GM23248 (cell line): Measurements from ENCODE around the gene SLC35F4. TPM values are rescaled to one million over a fixed set of nuclear protein-coding genes. Genes with fewer than 3 reads are reported as not detected.

ENCODE experiments used
- DNase-seq: peaks from one replicate; pipeline ENCODE4 v3.0.0-alpha.2; 2015
- H2AFZ ChIP-seq: fragments of 200-600 bp; sonication (generic); 2 replicates; pipeline ENCODE4 v1.6.1; 2016; ENCODE audit warnings: antibody characterized with exemption
- H3F3A ChIP-seq: fragments of 200-600 bp; sonication (generic); 2 replicates; pipeline ENCODE4 v1.6.1; 2016; ENCODE audit warnings: mild to moderate bottlenecking, antibody characterized with exemption, mixed run types; ENCODE audit not compliant: insufficient read depth
- H3K27ac ChIP-seq: fragments of 200-600 bp; sonication (generic); 2 replicates; pipeline ENCODE4 v1.5.1; 2016; ENCODE audit warnings: mild to moderate bottlenecking
- H3K27me3 ChIP-seq: fragments of 200-600 bp; sonication (generic); replicated peaks from 2 replicates; pipeline ENCODE4 v1.6.1; 2016; ENCODE audit warnings: mild to moderate bottlenecking; ENCODE audit not compliant: insufficient read depth
- H3K36me3 ChIP-seq: fragments of 200-600 bp; sonication (generic); 2 replicates; pipeline ENCODE4 v1.6.1; 2016; ENCODE audit warnings: low read depth, mild to moderate bottlenecking
- H3K4me1 ChIP-seq: fragments of 200-600 bp; sonication (generic); 2 replicates; pipeline ENCODE4 v1.6.1; 2016; ENCODE audit warnings: mild to moderate bottlenecking; ENCODE audit not compliant: insufficient read depth
- H3K4me2 ChIP-seq: fragments of 200-600 bp; sonication (generic); one replicate; pipeline ENCODE4 v1.6.1; 2016; ENCODE audit warnings: mild to moderate bottlenecking; ENCODE audit not compliant: unreplicated experiment
- H3K4me3 ChIP-seq: fragments of 200-600 bp; sonication (generic); 2 replicates; pipeline ENCODE4 v1.5.1; 2016; ENCODE audit warnings: mild to moderate bottlenecking
- H3K79me2 ChIP-seq: fragments of 200-600 bp; sonication (generic); 2 replicates; pipeline ENCODE4 v1.6.1; 2016; ENCODE audit warnings: mild to moderate bottlenecking; ENCODE audit not compliant: insufficient read depth
- H3K9ac ChIP-seq: fragments of 200-600 bp; sonication (generic); 2 replicates; pipeline ENCODE4 v1.6.1; 2016; ENCODE audit warnings: mild to moderate bottlenecking
- H3K9me2 ChIP-seq: fragments of 200-600 bp; sonication (generic); 2 replicates; pipeline ENCODE4 v1.6.1; 2016; ENCODE audit warnings: mixed run types, mild to moderate bottlenecking, moderate library complexity; ENCODE audit not compliant: insufficient read depth
- H3K9me3 ChIP-seq: fragments of 200-600 bp; sonication (generic); one replicate; pipeline ENCODE4 v1.6.1; 2017; ENCODE audit warnings: low read depth
- H4K20me1 ChIP-seq: fragments of 200-600 bp; sonication (generic); 2 replicates; pipeline ENCODE4 v1.6.0; 2016; ENCODE audit not compliant: insufficient read depth
- EZH2 ChIP-seq: fragments of 200-600 bp; sonication (generic); IDR thresholded peaks from 2 replicates; pipeline ENCODE4 v1.6.1; 2018; ENCODE audit warnings: antibody characterized with exemption, mild to moderate bottlenecking; ENCODE audit not compliant: insufficient read depth, poor library complexity, severe bottlenecking
- EZH2phosphoT487 ChIP-seq: fragments of 200-600 bp; sonication (generic); IDR thresholded peaks from 2 replicates; pipeline ENCODE4 v1.6.1; 2018; ENCODE audit warnings: antibody characterized with exemption, moderate library complexity, mild to moderate bottlenecking, low read depth; ENCODE audit not compliant: insufficient read depth
- WGBS, 2 experiments: methylation state at CpG; one replicate each; pipeline ENCODE4 v1.1.6; 2015 to 2017; ENCODE audit warnings: low lambda C conversion rate in 2 of 2, low coverage in 1 of 2; ENCODE audit errors: missing lambda C conversion rate in 2 of 2; 5-methylcytosine and 5-hydroxymethylcytosine counted together
- in situ Hi-C: fragments of 300-500 bp; cut with MboI; formaldehyde crosslinking; loops from 2 replicates; pipeline ENCODE4 v1.15.0; 2020
- polyA plus RNA-seq: library from polyadenylated mRNA; unstranded; fragments of >200 nt; fragmentation: Nextera tagmentation; extraction: Ambion mirVana; gene quantifications from 2 replicates; pipeline ENCODE4 v1.2.1, GENCODE V29; 2016
- total RNA-seq: library from RNA; depleted of rRNA; stranded (reverse); fragments of >200 nt; shearing (Covaris generic); gene quantifications from 2 replicates; pipeline ENCODE4 v1.2.3, GENCODE V29; 2014

Gene SLC35F4
- total and polyA plus RNA-seq, 2 experiments from 2014 or later = not detected

DNA sequence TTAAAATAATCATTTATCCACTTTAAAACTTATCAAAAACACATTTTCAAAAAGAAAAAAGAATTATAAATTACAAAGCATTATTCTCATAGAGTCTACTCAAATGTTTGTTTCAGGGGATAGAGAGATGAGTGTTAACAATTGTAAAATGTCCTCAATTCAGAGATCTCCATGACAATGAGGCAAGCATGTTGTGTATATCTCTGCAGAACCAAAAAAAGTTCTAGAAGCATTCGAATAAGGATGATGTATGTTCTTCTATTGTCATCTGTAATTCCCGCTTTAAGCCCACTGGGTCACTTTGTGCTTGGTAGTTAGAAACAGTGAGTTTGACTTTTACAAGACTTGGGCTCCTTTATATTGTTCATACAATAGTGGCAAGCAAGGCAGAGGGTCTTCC lies 298.7 kb downstream of the SLC35F4 start:
- TF ChIP-seq EZH2phosphoT487 (no peak), EZH2 (no peak)
- no peaks in the 10 kb centered on the region for H3F3A ChIP-seq
- DNase-seq = no peak
- no peaks in the 10 kb centered on the region for H3K9me2 ChIP-seq
- H3K27ac ChIP-seq = no peak overlapping the region
- no peak overlapping the region for H2AFZ ChIP-seq
- H3K36me3 ChIP-seq = no peaks in the 10 kb centered on the region
- in situ Hi-C loops = no loop called here
- no peaks in the 10 kb centered on the region for H3K79me2 ChIP-seq
- no peaks in the 10 kb centered on the region for H3K27me3 ChIP-seq
- no peak overlapping the region for H3K9ac ChIP-seq
- no peaks in the 10 kb centered on the region for H4K20me1 ChIP-seq
- no peak overlapping the region for H3K4me3 ChIP-seq
- H3K4me2 ChIP-seq = no peak overlapping the region
- WGBS, 2 experiments = 41 to 47% methylated on average over 2 of the region's 2 CpGs
- H3K4me1 ChIP-seq = no peaks in the 10 kb centered on the region
- H3K9me3 ChIP-seq = no peaks in the 10 kb centered on the region

DNA sequence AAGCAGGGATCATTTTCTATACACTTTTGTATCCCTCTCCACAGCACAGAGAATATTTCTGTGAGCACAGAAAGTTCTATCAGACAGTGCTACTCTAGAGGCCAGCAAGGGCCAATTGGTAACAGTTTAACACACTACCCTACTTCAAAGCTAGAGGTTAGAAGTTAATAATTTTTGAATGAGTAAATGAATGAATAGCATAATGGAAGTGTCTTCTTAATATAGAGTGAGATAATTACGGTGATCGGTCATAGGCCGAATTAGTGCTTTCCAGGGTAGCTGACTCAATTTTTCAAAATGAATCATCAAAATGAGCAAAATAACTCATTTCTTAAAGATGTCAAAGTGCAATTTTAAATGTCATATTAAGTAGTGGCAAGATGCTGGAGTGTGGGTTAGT lies 305.2 kb downstream of the SLC35F4 start:
- no peaks in the 10 kb centered on the region for H3K9me3 ChIP-seq
- TF ChIP-seq EZH2 (no peak), EZH2phosphoT487 (no peak)

GRCh38 chr14:57559576-57559975 lies 306.3 kb downstream of the SLC35F4 start:
- WGBS, 2 experiments = 21% methylated on average over 5 of the region's 5 CpGs
- TF ChIP-seq EZH2phosphoT487 (no peak), EZH2 (no peak)
- DNase-seq = no peak

More for the DNA sequence above, 305.2 kb downstream of the SLC35F4 start:
- no peak for DNase-seq
- H4K20me1 ChIP-seq = no peaks in the 10 kb centered on the region
- no peaks in the 10 kb centered on the region for H3K36me3 ChIP-seq
- H3K9ac ChIP-seq = no peak overlapping the region
- WGBS, 2 experiments = 78 to 81% methylated on average over 3 of the region's 3 CpGs
- no peaks in the 10 kb centered on the region for H3F3A ChIP-seq
- H3K9me2 ChIP-seq = no peaks in the 10 kb centered on the region
- H3K4me2 ChIP-seq = no peak overlapping the region
- H3K27me3 ChIP-seq = no peaks in the 10 kb centered on the region
- no peak overlapping the region for H3K4me3 ChIP-seq
- no peak overlapping the region for H3K27ac ChIP-seq
- no peaks in the 10 kb centered on the region for H3K79me2 ChIP-seq
- no peak overlapping the region for H2AFZ ChIP-seq
- in situ Hi-C loops = no loop called here
- H3K4me1 ChIP-seq = no peaks in the 10 kb centered on the region

GRCh38 chr14:57549765-57550420 lies 316.0 kb downstream of the SLC35F4 start:
- Histone ChIP-seq H3K27ac (no peak overlapping the region), H3K36me3 (no peaks in the 10 kb centered on the region), H4K20me1 (no peaks in the 10 kb centered on the region), H2AFZ (no peak overlapping the region), H3K9me2 (no peaks in the 10 kb centered on the region), H3K4me1 (no peaks in the 10 kb centered on the region), H3K79me2 (no peaks in the 10 kb centered on the region), H3K4me2 (no peak overlapping the region), H3K9ac (no peak overlapping the region), H3F3A (no peaks in the 10 kb centered on the region), H3K27me3 (no peaks in the 10 kb centered on the region), H3K4me3 (no peak overlapping the region), H3K9me3 (no peaks in the 10 kb centered on the region)
- no peak for DNase-seq
- no peak for TF ChIP-seq EZH2phosphoT487
- no peak for TF ChIP-seq EZH2
- 33 to 39% methylated on average over 4 of the region's 4 CpGs for WGBS, 2 experiments
- in situ Hi-C loops = no loop called here

More at GRCh38 chr14:57559576-57559975, 306.3 kb downstream of the SLC35F4 start:
- H3K9me3 ChIP-seq = no peaks in the 10 kb centered on the region
- H3K27ac ChIP-seq = no peak overlapping the region
- no peak overlapping the region for H3K4me3 ChIP-seq
- H3K9me2 ChIP-seq = no peaks in the 10 kb centered on the region
- no peaks in the 10 kb centered on the region for H4K20me1 ChIP-seq
- no peaks in the 10 kb centered on the region for H3K4me1 ChIP-seq
- no peaks in the 10 kb centered on the region for H3K79me2 ChIP-seq
- H3K27me3 ChIP-seq = no peaks in the 10 kb centered on the region
- no peak overlapping the region for H3K4me2 ChIP-seq
- no peak overlapping the region for H2AFZ ChIP-seq
- H3K36me3 ChIP-seq = no peaks in the 10 kb centered on the region
- no peaks in the 10 kb centered on the region for H3F3A ChIP-seq
- in situ Hi-C loops = no loop called here
- H3K9ac ChIP-seq = no peak overlapping the region
